Activated CD8-positive, alpha-beta memory T cell treated with anti-CD3 and anti-CD28 coated beads, Interleukin-2, amount 50 U/mL, for 48 hours (primary cell): Measurements from ENCODE around the gene PSD.
A peak's percentile ranks its signal among the peaks of the same experiment; 100 is the strongest.

ENCODE experiments used
- DNase-seq: peaks from one replicate; pipeline ENCODE4 v3.0.0-alpha.2; 2020

PSD gene

DNA sequence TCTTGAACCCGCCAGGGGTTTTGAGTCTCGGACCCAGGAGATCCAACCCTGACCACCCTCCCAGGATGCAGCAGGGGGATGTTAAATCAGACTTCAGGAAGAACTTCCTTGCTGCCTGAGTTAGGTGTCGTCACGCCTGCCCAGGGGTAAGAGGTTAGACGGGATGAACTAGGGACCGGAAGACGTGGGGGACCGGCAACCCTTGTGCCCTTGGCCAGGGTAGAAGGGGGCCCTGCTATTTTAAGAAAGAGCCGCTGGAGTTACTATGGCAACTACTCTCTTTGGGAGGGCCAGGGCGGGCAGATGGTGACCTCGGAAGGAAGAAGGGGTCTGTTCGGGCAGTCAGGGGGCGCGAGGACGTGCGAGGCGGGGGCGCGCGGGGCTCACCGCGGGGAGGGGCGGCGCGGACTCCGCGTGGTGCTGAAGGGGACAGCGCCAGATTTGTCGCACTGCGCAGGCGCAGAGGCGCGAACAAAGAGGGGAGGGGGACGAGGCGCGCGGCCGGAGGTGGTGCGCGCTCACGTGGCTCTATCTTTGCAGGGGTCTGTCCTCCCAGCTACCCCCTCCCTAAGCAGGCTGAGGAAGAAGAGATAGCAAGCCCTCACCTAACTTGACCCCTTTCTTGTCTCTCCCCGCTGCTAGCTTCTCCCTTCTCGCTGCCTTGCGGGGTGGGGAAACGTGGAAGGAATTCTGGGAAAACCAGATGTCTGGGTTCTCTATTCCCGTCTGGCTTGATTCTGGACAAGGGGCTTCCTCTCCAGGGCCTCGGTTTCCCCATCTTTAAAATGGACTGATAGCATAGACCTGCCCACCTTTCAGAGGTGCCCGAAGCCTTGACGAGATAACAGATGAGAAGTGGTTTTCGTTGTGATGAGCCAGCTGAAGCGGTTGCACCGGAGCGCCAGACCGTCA lies 940 bp upstream of the PSD start:
- DNase-seq: peak; percentile 90

DNA sequence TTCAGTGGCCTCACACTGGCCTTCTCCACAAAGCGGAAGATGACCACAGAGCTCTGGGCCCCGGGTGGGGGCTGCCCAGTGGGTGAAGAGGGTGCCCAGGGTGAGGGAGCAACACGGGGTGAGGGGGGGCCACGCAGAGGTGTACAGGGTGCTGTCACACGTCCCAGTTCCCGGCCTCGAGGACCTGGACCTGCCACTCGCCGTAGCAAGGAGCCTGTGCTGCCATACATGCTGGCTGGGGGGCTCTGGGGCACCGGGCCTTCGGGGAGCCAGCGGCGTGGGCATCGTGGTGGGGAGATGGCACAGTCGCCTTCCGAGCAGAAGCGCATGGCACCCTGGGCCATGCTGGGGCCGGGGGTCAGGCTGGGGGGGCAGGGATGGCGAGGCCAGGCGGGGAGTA lies 1.9 kb downstream of the PSD start:
- DNase-seq: no peak

DNA sequence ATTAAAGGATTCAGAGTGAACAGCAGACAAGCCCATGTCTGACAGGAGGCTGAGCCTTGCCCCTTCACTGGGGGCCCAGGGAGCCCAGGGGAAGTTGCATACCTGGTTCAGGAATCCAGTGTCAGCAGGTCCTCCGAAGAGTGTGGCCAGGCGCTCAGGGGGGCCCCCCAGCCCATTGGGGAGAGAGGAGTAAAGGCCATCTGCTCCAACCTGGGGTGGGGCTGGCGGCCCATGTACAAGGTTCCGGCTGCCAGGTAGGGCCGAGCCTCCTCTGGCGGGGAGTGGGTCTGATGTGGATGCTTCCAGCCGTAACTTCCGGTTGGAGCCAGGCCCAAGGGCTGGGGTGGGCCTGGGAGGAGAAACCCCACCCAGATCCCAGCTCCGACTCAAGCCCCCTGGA lies 2.3 kb downstream of the PSD start:
- no peak for DNase-seq

DNA sequence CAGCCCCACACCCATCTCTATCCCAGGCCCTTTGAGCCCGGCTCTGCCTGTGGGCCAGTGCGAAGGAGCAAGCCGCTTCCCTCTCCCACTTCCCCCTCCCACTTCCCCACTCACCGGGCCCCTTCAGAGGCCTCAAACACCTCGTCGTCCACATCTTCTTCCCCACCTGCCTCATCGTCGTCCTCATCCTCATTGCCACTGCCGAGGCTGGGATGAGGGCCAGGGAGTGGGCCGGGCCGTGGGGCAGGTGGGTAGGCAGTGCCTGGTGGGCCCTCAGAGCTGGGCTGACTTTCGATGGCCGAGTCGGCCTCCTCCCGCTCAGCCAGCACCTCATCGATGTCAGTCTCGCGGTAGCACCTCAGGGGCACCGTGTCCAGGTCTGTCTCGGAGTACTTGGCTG lies 3.8 kb downstream of the PSD start:
- no peak for DNase-seq

DNA sequence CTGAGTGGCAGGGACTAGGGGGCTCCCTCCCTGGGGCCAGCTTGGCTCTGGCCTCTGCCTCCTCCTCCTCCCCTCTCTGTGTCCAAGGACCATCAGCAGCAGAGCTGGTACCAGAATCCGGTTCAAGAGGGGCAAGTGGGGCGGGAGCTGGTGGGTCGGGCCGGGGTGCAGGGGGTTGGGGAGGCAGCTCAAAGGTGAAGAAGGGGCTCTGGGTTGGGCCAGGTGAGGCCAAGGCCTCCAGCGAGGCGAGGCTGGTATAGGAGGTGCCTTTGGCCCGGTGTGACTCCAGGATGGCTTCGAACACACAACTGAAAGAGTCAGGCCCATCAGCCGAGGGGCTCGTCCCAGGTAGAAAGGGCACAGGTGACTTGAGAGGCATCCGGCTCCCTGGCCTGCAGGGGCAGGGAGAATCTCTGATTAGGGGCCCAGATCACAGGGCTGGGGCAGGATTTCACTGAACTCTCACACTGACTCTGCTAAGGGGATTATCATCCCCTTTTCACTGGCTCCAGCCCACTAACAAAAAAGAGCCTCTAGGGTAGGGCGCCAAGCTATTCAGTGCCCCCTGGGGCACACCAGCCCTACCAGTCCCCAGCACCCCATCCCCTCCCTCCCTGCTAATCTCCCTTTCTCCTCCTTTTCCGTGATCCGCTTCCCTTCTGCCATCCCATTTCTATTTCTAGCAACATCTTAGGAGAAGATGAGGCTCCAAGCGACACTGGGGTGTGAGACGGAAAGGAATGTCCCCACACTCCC lies 4.6 kb downstream of the PSD start:
- no peak for DNase-seq

DNA sequence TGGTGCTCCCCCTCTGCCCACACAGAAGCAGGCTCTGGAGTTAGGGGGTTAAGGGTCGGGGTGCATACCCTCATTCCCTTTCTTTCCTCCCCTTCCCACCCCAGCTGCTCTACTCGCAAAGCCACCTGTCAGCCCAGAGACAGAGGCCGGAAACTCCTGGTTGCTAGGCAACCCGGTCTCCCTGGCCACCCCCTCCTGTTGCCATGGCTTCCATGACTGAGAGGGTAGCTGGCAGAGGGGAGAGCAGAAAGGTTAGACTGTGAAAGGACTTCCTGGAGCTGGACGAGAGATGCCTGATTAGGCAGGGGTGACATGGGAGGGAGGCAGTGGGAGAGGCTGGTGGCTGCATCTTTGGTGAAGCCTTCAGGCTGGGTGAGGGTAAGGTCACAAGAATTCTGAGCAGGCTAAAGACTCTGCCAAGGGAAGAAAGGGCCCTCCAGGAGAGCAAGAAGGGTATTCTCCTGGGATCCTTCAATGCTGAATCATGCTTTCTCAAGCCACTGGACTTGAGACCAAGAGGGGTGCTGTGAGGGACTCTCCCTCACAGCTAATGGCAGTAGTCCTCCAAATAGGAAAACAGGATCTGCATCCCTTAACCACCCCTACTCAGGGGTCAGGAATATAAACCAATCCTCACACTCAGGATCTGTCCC lies 5.4 kb downstream of the PSD start:
- DNase-seq: peak; percentile 71

DNA sequence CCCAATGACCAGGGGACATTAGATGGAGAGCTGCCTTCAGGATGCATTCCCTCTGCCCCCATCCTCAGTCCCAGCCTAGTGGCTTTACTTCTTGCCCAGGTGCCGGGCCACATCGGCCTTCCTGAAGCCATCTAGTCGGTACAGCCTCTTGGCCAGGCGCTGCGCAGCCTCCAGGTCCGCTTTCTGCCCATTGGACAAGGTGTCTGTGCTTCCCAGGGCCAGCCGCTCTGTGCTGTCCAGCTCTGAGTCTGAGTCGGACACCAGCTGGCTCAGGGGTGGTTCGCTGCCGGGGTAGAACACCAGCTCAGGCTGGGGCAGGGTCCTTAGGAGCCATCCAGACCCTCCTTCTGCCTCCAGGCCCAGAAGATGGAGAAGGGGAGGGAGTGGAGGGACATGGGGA lies 6.3 kb downstream of the PSD start:
- peak; percentile 51 for DNase-seq

DNA sequence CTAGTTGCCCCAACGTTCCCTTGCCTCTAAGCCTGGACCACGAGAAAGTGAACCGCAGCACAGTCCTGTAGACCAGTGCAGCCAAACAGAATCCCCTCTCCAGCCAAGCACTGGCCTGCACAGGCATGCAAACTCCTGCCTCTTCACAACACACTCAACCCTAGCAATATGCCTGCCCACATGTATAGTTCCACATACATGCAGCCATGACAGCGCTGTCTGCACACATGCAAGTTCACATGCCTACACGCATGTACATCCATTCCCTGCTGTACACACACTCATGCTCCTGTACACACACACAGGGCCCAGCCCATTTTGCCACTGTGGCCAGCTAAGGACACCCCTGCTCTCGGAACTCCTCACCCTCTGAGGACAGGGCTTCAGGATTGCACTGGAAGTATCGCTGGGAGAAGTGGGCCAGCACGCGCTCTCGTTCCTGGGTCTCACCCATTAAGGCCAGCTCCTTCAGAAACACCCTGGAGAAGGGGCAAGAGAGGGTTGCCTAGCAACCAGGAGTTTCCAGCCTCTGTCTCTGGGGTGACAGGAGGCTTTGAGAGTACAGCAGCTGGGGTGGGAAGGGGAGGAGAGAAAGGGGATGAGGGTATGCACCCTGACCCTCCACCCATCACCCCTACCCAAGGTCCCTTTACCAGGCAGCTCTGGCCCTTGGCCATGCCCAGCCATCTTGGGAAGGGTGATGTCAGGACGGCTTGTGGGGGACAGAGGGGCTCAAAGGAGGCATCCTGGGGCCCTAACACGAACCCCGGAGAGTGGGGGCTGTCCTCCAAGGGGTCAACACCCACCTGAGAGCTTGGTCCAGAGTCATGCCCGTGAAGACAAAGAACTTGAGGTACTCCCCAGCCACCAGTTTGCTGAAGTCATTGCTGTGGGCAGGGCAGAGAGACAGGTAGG lies 7.0 kb downstream of the PSD start:
- DNase-seq: peak; percentile 54

DNA sequence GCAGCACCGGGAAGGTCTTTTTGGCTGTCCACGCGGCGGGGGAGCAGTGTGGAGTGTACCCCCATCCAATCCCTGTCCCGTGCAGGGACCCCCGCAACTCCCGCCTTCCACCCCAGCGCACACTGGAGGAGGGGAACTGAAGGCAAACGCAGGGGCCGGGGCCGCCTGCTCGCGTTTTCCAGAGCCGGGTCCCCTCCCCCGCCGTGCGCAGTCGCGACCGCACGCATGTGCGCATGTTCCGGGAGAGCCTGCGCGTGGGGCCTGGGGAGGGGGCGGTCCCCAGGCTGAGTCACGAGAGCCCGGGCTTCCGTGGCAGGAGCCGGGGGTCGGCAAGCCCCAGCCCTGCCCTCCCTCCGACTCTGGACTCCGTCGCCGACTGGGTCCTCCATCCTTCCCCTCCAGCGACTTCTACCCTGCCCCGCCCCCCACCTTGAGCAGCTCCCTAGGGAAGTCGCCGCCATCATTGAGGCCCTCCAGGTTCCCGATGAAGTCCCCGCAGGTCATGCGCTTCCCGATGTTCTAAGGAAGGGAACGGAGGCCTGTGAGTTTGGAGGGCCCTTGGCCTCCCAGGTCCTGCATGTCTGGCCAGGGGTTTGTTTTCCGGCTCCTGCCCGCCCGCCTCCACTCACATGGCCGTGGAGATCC lies 8.0 kb downstream of the PSD start:
- peak; percentile 79 for DNase-seq

DNA sequence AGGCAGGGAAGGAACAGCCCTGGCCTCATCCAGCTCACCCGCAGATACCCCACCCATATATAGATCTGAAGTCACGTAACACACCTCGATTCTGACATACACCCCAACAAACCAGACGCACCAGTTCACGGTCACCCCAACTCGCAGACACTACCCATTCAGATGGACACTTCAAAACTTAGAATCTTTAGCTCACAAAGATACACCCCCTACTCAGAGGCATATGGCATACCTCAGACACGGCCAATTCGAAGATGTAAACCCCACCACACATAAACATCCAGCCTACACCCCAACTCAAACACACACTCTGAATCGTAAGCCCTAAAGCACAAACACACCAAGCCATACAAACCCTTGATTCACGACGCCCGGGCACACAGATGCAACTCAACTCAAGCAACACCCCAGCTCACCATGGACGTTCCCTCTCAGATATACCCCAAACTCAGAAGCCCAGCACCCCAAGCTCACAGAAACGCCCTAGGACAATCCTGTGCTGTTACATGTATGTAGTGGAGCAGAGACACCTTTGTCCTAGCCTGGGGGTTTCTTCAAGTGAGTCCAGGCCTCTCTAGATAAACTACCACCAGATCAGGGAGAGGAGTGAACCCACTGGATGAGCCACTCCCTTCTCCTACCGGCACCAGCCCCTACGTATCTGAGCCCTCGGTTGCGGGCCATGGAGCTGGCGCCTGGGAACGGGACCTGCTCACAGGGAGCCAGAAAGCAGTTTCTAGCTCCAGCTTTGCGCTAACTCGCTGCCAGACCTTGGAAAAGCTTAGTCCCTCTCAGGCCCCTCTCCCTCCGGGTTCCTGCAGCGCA lies 8.8 kb downstream of the PSD start:
- no peak for DNase-seq

DNA sequence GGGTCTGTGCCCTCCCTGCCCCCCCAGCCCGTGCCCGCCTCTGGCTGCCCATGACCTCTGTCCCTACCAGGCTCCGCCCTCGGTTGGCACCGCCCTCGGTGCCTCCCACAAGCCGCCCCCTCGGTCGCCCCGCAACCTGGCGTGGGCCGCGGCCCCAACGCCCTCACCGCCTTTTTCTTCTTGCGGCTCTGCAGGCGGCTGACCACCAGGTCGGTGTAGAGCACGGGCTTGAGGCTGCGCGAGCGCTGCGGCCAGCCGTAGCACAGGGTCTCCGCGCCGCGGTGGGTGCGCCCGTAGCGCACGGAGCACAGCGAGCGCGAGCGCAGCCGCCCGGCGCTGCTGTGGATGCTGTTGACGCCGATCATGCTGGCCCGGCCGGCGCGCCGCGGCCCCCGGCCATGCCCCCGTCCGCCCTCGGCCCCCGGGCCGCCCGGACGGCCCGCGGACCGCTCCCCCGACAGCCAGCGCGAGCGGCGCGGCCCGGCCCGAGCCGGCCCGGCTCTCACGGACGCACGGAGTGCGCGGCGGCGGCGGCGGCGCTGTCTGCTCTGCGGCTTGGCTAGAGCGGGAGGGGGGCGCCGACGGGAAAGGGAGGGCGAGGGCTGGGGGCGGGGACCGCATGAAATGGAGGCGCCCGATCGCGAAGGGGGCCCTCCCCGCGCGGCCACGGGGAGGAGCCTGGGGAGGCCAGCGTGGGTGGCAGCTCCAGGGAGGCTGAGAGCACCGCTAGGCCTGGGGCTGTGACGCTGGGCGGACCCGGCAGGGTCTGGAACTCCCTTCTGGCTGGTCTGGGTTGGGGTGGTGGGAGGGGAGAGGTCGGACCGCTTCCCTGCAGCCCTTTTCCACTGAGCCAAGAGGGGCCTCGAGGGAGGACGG lies 9.6 kb downstream of the PSD start:
- DNase-seq: peak; percentile 87

DNA sequence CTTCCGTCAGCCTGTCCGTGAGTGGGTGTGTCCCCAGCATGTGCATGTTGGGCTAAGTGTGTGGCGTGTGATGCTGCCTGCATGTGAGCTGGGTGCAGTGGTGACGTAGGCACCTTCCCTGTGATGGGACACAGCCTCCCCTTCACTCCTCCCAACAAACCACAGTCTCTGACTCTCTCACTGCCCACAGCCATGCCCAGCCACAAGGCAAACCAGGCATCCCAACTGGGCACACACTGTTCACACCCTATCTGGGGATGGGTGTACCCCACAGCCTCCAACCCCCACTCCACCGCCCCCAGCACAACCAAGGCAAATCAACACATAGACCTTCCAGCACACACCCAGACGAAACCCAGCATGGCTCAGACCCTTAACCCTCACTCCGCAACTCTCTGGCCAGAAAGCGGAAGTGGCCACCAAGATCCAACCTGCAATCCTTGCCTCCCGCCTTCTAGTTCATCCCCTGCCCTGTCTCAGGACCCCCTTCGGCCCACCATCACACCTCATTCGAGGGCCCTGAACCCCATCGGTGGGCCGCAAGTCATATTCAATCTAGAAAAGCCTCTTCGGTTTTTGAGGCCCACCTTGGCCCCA lies 10.4 kb downstream of the PSD start:
- peak; percentile 60 for DNase-seq

DNA sequence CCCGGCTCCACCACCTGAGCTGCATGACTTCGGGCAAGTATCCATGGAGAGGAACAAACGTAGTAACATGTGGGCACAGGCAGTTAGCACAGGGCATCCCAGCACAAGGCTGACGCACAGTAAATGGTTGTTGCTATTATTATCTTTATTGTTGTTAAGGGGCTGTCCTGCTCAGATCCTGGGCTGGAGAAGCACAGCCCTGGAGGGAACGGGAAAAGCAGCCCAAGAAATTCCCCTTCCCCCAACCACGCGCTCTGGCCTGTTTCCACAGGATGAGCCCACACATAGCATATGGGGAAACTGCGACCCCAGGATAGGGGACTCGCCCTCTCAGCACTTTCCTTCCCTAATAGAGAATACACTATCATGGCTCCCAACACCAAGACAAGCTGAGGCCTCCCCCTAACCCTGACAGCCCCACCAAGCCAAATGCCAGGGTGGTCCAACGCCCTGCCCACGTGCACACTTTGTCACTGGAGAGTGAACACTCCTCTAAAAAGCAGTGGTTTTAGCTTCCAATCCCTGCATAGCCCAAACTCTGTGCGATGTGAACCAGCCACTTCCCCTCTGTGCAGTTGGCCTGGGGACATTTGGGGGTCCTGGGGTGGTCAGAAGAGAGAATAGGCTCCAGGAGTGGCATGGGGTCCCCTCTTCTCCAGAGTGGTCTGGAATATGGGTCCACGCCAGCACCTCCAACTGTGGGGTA lies 11.0 kb downstream of the PSD start:
- no peak for DNase-seq

DNA sequence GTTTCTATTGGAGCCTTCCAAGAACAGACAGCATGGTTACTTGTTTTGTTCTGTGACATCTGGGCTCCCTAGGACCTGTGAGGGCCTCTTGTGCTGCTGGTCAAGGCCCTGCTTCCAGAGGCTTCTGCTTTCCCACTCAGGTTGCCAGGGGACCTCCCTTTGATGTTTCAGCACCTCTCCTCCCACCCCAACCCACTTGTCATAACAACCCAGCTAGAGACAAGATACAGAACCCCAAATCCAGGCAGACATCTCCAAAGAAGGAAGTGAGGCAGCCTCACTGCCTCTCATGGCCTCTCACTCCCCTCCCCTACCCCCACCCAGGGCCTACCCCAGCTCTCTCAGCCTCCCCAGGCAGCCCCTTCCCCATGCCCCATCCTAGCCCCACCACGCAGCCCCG lies 11.8 kb downstream of the PSD start:
- no peak for DNase-seq

DNA sequence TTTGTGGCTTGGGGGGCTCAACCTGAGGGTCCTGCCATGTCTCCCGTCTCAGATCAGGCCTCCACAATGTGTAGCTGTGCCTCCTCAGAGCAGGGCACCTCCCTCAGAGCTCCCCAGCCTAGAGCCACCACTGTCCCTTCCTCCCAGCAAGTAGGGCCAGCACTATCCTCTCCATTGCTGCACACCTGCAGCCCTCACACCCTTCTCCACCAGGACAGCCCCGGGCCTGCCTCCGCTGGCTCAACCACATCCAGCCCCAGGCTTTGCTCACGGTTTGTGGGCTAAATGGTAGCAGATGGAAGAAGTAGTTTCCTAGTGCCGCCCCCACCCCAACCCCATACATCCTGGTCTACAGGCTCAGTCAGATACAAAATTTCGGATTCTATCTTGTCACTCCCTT lies 13.0 kb downstream of the PSD start:
- DNase-seq: no peak

DNA sequence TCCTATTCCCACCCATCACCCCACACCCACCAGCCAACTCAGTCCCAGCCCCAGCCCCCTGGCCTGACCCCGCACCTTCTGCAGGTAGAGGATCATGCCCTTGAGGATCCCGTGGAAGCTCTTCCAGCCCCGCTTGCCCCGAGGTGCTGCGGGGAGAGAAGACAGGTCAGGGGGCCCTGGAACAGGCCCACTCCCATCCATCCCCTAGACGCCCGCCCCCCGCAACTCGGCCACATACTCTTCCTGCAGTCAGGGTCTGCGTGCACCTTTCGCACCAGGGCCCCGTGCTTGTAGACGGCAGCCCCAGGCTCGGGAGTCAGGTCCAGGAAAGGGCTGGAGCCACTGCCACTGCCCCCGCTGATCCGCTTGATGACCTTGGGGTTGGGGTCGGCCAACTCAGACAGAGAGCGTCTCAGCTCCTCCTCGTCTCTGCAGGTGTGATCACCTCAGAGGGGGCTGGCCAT lies 13.4 kb downstream of the PSD start:
- no peak for DNase-seq

DNA sequence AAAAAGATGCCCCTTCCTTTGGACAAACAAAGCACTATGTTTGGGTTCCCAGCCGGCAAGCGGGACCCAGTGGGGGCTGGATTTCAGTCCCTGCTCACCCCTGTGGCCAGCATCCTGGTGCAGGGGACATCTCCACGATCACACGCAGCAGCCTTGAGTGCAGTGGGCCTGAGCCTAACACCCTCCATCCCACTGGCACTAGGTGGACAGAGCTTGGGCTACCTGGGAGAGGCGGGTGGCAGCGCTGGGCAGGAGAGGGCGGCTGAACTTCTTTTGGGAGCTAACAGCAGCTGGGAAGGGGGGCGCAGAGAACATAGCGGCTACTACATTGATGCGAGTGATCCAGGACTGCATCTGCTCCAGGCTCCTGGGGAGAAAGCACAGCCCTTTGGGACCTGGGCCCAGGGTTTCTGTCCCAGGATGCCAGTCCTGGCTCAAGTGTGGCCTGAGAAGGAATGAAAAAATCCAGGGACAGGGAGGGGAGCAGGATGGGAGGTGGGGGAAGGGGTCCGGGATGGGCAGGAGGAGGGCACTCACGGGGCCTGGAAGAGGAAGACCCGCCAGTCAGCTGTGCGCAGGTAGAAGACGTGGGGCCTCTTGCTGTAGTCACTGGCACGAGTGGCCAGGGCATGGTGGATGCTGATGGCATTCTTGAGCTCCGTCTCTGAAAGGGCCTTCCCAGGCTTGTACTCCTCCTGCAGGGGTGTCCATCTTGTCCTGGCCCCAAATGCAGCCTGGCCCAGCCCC lies 14.1 kb downstream of the PSD start:
- no peak for DNase-seq

DNA sequence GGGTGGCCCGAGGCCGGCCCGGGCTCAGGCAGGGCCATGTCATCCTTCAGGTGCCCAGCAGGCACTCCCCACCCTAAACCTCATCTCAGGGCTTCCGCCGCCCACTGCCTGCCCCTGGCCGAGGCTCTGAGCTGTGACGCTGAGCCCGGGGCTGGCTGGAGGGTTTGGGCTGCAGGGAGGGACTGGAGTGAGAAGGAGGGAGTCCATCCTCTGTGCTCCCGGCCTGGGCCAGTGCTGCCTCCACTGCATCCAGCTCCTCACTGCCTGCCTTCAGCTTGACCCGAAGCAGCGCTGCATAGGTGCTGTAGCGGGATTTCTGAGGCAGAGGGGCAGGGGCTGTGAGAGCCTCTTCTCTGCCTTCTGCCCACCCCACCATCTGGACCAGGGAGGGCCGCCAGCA lies 15.5 kb downstream of the PSD start:
- no peak for DNase-seq
